Right atrium auricular region (tissue), 2 donors: ENCODE measurements around the gene RAB44. TPM values are rescaled to one million over a fixed set of nuclear protein-coding genes. Genes with fewer than 3 reads are reported as not detected.
"Not testable (repeated sequence)": the region's sequence is repeated elsewhere in the genome, so short reads cannot be mapped to it uniquely, and the experiment has no call there.

Experiments
- DNase-seq: peaks from one replicate; pipeline ENCODE4 v3.0.0-alpha.2; 2019; ENCODE audit warnings: low spot score
- H3K27ac ChIP-seq, 2 donors: fragments of 200-600 bp; sonication (generic); 1 replicate in 1 of 2; 2 replicates in 1 of 2; pipeline ENCODE4 v1.5.1; 2016 to 2019
- H3K27me3 ChIP-seq, 2 donors: fragments of 200-600 bp; sonication (generic); one replicate each; pipeline versions ENCODE4 v1.5.1 to v1.6.0; 2017 to 2019
- H3K36me3 ChIP-seq: fragments of 200-600 bp; sonication (generic); one replicate; pipeline ENCODE4 v1.5.1; 2016
- H3K4me1 ChIP-seq, 2 donors: fragments of 200-600 bp; sonication (generic); one replicate each; pipeline versions ENCODE4 v1.5.1 to v1.6.0; 2017 to 2019
- H3K4me3 ChIP-seq, 2 donors: fragments of 200-600 bp; sonication (generic); 1 replicate in 1 of 2; 2 replicates in 1 of 2; pipeline ENCODE4 v1.5.1; 2017 to 2019; ENCODE audit warnings: mild to moderate bottlenecking in 1 of 2, moderate library complexity in 1 of 2
- H3K9me3 ChIP-seq, 2 donors: fragments of 200-600 bp; sonication (generic); one replicate each; pipeline ENCODE4 v1.5.1; 2019
- total RNA-seq, 2 donors: library from RNA; depleted of rRNA; stranded (reverse); fragments of >200 nt; gene quantifications; one replicate each; pipeline ENCODE4 v1.1.0, GENCODE V29; 2016
- TF ChIP-seq, protein P1 (sequence below), 2 donors: fragments of 200-600 bp; sonication (generic); IDR thresholded peaks; one replicate each; pipeline ENCODE4 v1.5.1; 2019; ENCODE audit warnings: antibody characterized with exemption in 2 of 2

Gene RAB44
- total RNA-seq, 2 donors from 2014 or later, result 0.12 TPM; not detected in 1

DNA sequence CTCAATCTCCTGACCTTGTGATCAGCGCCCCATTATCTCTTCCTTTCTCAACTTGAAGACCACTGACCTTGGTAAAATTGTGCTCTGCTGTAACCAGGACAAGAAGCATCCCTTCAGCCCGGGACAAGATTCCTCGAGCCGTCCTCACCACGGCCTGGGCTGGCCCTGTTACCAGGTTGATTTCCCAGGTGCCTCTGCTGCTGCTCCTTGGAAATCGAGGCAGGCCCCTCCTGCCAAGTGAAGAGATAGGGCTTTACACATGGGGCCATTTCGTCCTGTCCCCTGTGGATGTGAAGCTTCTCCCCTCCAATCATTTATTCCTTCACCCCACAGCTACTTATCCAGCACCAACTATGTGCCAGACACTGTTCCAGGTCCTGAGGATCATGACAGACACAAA lies 21.5 kb downstream of the RAB44 start:
- Histone ChIP-seq H3K27ac (no peak overlapping the region), H3K4me3 (no peak overlapping the region), H3K36me3 (no peaks in the 10 kb centered on the region), H3K27me3 (no peaks in the 10 kb centered on the region), H3K9me3 (no peaks in the 10 kb centered on the region), H3K4me1 (no peaks in the 10 kb centered on the region)
- TF ChIP-seq, protein P1, sequence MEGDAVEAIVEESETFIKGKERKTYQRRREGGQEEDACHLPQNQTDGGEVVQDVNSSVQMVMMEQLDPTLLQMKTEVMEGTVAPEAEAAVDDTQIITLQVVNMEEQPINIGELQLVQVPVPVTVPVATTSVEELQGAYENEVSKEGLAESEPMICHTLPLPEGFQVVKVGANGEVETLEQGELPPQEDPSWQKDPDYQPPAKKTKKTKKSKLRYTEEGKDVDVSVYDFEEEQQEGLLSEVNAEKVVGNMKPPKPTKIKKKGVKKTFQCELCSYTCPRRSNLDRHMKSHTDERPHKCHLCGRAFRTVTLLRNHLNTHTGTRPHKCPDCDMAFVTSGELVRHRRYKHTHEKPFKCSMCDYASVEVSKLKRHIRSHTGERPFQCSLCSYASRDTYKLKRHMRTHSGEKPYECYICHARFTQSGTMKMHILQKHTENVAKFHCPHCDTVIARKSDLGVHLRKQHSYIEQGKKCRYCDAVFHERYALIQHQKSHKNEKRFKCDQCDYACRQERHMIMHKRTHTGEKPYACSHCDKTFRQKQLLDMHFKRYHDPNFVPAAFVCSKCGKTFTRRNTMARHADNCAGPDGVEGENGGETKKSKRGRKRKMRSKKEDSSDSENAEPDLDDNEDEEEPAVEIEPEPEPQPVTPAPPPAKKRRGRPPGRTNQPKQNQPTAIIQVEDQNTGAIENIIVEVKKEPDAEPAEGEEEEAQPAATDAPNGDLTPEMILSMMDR (IDR thresholded peaks at IDR 0.05), result no peak
- DNase-seq, result no peak

DNA sequence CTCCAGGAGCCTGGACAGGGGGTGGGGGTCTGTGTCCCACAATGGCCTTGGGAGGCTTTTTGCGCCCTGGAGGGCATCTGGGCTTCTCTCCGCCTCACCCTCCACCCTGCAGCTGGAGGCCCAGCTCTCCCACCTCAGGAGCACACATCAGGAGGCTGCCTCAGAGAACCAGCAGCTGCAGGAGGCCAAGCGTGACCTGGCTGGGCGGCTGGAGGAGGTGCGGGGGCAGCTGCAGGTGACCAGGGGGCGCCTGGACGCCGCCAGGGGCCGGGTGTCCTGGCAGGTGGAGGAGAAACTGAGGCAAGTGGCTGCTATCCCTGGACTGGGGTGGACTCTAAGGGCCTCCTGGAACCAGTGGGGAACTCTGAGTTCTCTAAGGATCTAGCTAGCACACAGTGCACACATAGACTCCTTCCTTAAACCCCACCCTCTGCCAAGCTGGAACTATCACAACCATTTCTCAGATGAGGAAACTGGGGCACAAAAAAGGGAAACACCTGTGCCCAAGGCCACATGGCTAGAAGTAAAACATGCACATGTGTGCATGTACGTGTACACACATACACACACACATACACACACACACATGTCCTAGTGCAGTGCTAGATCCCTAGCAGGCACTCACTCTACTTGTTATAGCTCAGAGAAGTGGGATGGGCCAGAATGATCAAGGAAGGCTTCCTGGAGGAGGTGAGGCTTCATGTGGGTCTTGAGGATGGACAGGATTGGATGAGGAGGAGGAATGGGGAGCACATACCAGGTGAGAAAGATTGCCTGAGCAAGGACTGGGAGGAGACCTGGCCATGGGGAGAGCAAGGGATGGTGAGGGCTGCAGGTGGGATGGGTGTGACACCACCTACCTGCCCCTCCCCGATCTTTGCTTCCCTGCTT lies 22.9 kb downstream of the RAB44 start:
- TF ChIP-seq, protein P1 (IDR thresholded peaks at IDR 0.05), result no peak
- Histone ChIP-seq H3K9me3 (no peaks in the 10 kb centered on the region), H3K4me3 (no peak overlapping the region), H3K36me3 (no peaks in the 10 kb centered on the region), H3K27me3 (no peaks in the 10 kb centered on the region), H3K4me1 (no peaks in the 10 kb centered on the region), H3K27ac (no peak overlapping the region)
- no peak for DNase-seq

DNA sequence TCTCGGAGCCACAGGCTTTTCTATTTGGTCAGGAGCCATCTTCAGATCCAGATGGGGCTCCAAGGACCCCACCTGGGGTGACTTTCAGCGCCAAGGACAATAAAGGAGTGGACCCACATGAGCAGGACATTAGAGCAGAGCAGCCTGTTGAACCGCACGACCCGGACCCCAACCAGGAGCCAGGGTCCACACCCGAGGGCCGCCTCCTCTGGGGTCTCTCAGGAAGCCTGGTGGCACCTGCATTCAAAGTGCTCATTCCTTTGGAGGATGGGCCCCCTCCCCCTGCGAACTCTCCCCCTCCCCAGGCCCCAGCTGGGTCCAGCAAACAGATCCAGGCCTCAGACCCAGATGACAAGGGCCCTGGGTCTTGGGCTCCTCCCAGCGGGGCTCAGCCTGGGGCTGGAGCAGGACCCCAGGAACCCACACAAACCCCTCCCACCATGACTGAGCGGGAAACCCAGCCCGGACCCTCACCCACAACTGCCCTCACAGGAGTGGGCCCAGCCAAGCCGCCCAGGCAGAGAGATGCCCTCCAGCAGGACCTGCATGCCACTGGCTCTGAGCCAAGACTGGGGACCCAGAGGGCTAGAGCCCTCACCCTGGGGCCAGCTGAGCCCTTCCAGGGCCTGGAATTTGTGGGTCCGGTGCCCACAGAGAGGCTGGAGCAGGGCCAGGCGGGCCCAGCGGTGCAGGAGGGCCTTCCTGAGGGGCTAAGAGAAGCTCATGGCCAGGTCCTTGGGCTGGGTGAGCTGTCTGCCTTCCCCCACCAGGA lies 23.9 kb downstream of the RAB44 start:
- TF ChIP-seq, protein P1 (IDR thresholded peaks at IDR 0.05), result no peak
- Histone ChIP-seq H3K9me3 (no peaks in the 10 kb centered on the region), H3K27ac (no peak overlapping the region)

DNA sequence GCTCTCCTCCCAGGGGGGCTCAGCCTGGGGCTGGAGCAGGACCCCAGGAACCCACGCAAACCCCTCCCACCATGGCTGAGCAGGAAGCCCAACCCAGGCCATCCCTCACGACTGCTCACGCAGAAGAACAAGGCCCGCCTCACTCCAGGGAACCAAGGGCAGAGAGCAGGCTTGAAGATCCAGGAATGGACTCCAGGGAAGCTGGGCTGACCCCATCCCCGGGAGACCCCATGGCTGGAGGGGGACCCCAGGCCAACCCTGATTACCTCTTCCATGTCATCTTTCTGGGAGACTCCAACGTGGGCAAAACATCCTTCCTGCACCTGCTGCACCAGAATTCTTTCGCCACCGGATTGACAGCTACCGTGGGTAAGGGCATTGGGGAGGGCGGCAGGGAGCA lies 24.7 kb downstream of the RAB44 start:
- H3K27ac ChIP-seq, result no peak overlapping the region
- H3K9me3 ChIP-seq, result no peaks in the 10 kb centered on the region
- H3K27me3 ChIP-seq, result no peaks in the 10 kb centered on the region
- no peak overlapping the region for H3K4me3 ChIP-seq
- no peaks in the 10 kb centered on the region for H3K36me3 ChIP-seq
- no peaks in the 10 kb centered on the region for H3K4me1 ChIP-seq
- DNase-seq, result no peak
- TF ChIP-seq, protein P1 (IDR thresholded peaks at IDR 0.05), result no peak

More for the DNA sequence above, 23.9 kb downstream of the RAB44 start:
- no peaks in the 10 kb centered on the region for H3K27me3 ChIP-seq
- no peak overlapping the region for H3K4me3 ChIP-seq
- no peak for DNase-seq
- H3K4me1 ChIP-seq, result no peaks in the 10 kb centered on the region
- no peaks in the 10 kb centered on the region for H3K36me3 ChIP-seq

DNA sequence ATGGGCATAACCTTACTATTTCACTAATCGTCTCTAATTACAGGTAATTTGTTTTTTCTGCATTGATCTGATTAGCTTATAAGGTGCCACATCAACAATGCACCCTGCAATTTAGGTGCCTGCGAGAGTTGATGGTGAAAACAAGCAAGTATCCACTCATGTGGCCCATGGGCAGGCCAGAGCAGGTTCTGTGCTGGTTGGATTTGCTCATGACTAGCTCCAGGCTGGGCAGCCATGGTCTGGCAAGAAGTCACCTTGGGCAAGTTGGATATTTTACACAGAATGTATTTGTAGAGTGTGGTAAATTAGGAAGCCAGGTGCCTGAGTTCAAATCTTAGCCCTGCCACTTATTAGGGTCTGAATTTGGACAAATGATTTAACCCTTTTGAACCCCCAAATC lies 25.3 kb downstream of the RAB44 start:
- H3K27ac ChIP-seq, result no peak overlapping the region
- H3K36me3 ChIP-seq, result no peaks in the 10 kb centered on the region
- H3K4me3 ChIP-seq, result no peak overlapping the region
- no peaks in the 10 kb centered on the region for H3K4me1 ChIP-seq
- H3K27me3 ChIP-seq, result no peaks in the 10 kb centered on the region
- DNase-seq, result no peak
- H3K9me3 ChIP-seq, result no peaks in the 10 kb centered on the region
- TF ChIP-seq, protein P1 (IDR thresholded peaks at IDR 0.05), result no peak

DNA sequence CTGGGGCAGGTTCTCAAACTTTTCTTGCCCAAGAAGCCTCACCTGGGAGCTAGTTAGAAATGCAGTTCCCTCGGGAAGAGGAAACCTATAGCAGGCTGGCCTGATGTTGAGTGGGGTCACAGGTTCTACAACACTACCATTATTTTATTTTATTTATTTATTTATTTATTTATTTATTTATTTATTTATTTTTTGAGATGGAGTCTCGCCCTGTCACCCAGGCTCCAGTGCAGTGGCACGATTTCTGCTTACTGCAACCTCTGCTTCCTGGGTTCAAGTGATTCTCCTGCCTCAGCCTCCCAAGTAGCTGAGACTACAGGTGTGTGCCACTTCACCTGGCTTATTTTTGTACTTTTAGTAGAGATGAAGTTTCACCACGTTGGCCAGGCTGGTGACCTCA lies 26.4 kb downstream of the RAB44 start:
- DNase-seq, H3K27me3 ChIP-seq, H3K36me3 ChIP-seq, H3K9me3 ChIP-seq, H3K27ac ChIP-seq, H3K4me3 ChIP-seq, H3K4me1 ChIP-seq: not testable (repeated sequence)
